ENCODE data around the gene SLC18A3.

SLC18A3 gene

GRCh38 chr10:49651039-49651835 is 41.1 kb downstream of the SLC18A3 start:
- FAIRE-seq = no peak
- DNase-seq (ENCODE audit: low spot score) = no peak

GRCh38 chr10:49651917-49652316 is 41.8 kb downstream of the SLC18A3 start:
- DNase-seq (ENCODE audit: low spot score) (no peak), FAIRE-seq (no peak)

GRCh38 chr10:49652421-49653272 is 42.5 kb downstream of the SLC18A3 start:
- no peak for FAIRE-seq
- no peak for DNase-seq (ENCODE audit: low spot score)

- DNase-seq (ENCODE audit: low spot score) (no peak), FAIRE-seq (no peak)
Observed at GRCh38 chr10:49653273-49653929, 43.3 kb downstream of the SLC18A3 start.

GRCh38 chr10:49654036-49654693 is 44.1 kb downstream of the SLC18A3 start:
- FAIRE-seq = no peak
- no peak for DNase-seq (ENCODE audit: low spot score)

- DNase-seq (ENCODE audit: low spot score) (no peak), FAIRE-seq (no peak)
Observed at GRCh38 chr10:49655099-49655498, 45.0 kb downstream of the SLC18A3 start.

- DNase-seq (ENCODE audit: low spot score) (no peak), FAIRE-seq (no peak)
Observed at GRCh38 chr10:49656845-49657493, 46.9 kb downstream of the SLC18A3 start.

- FAIRE-seq (no peak), DNase-seq (ENCODE audit: low spot score) (no peak)
Observed at GRCh38 chr10:49657606-49658005, 47.5 kb downstream of the SLC18A3 start.

GRCh38 chr10:49661140-49661856 is 51.2 kb downstream of the SLC18A3 start:
- FAIRE-seq = no peak
- DNase-seq (ENCODE audit: low spot score) = no peak
